Measurements from ENCODE around the gene KLHL20.
"Not testable (repeated sequence)": the region's sequence is repeated elsewhere in the genome, so short reads cannot be mapped to it uniquely, and the experiment has no call there.

Gene KLHL20

DNA sequence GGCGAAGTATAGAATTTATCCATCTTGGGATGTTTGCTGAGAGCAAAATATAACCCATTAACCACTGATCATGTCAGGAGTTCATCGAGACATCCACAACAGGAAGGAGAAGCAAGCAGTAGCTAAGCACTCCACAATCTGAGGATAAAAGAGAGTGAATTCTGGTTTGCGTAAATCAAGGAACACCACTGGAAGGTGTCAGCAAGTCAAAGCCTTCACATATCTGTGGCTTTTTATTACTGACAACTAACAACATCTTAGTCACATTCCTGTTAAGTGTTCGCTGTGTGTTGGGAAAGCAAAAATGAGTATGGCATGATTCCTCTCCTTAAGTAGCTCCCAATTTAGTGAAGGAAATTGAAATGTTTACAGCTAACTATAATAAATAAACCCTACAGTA, 65.2 kb downstream of the KLHL20 start:
- no peak for TF ChIP-seq Cebpa-rat (IDR thresholded peaks at IDR 0.05)
- Histone ChIP-seq H3K36me3 (peaks cover 90% of the 10 kb centered on the region), H4K20me1 (no peaks in the 10 kb centered on the region), H3K9ac (no peak overlapping the region), H3K4me3 (no peak overlapping the region), H3K27me3 (no peaks in the 10 kb centered on the region), H3K4me2 (no peak overlapping the region), H3K4me1 (no peaks in the 10 kb centered on the region), H3K27ac (no peak overlapping the region), H3K9me3 (no peaks in the 10 kb centered on the region)

DNA sequence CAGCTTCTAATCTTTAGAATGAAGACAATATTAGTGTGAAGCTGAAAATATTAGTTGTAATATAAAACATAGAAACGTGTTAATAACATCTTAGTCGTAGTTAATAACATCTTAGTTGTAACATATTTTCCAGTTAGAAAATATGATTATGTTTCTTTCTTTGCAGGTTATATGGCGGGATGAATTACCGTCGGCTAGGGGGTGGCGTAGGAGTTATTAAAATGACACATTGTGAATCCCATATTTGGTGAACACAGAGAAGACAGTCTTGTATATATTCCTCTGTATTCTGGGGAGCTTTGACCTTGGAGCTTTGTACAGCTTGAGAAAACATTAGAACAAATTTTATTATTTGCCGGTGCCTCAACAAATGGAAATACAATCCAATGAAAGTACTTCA, 70.2 kb downstream of the KLHL20 start:
- H3K9me3 ChIP-seq: no peaks in the 10 kb centered on the region
- no peak overlapping the region for H3K4me2 ChIP-seq
- H3K4me3 ChIP-seq: no peak overlapping the region
- H4K20me1 ChIP-seq: no peaks in the 10 kb centered on the region
- H3K36me3 ChIP-seq: peaks cover 83% of the 10 kb centered on the region
- no peaks in the 10 kb centered on the region for H3K27me3 ChIP-seq
- no peak overlapping the region for H3K9ac ChIP-seq
- no peaks in the 10 kb centered on the region for H3K4me1 ChIP-seq
- TF ChIP-seq Cebpa-rat (IDR thresholded peaks at IDR 0.05): no peak
- H3K27ac ChIP-seq: no peak overlapping the region

DNA sequence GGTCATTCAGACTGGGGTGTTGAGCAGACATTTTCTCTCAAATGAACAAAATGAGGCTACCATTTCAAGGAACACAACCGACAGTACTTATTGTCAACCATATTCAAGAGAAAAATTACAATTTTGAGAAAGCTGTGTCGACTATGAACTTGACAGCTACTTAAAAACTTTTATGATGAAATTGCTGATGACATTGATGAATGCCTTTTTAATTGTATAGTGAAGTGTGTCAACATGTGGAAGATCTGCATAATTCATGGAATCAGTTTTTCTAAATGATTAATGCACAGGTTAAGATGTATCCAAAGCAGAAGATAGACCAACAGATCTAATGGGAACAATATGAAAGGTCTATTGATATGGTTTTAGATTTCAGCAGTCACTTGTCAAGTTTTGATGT, 75.1 kb downstream of the KLHL20 start:
- TF ChIP-seq Cebpa-rat (IDR thresholded peaks at IDR 0.05): no peak
- H3K9me3 ChIP-seq: no peaks in the 10 kb centered on the region
- peaks cover 66% of the 10 kb centered on the region for H3K36me3 ChIP-seq

DNA sequence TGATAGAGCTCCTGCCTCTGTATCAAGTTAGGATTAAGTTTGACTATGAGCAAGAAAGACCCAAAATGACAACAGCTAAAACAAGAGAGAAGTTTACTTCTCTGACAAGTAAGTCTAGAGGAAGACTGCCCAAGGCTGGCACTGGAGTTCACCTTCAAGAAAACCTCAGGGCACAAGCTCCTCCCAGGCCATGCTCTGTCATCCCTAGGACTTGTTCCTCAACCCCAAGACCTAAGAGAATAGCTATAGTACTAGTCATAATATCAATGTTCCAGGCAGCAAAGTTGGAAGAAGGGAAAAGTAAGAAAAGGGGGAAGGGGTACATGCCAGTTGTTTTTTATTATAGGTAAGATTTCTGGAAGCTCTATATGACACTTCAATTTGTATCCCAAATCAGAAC, 83.3 kb downstream of the KLHL20 start:
- no peaks in the 10 kb centered on the region for H3K4me1 ChIP-seq
- peaks cover 19% of the 10 kb centered on the region for H3K9me3 ChIP-seq
- H3K27me3 ChIP-seq: no peaks in the 10 kb centered on the region
- H3K36me3 ChIP-seq: peaks cover 88% of the 10 kb centered on the region
- H3K27ac ChIP-seq: no peak overlapping the region
- no peaks in the 10 kb centered on the region for H4K20me1 ChIP-seq
- TF ChIP-seq Cebpa-rat (IDR thresholded peaks at IDR 0.05): no peak
- H3K4me3 ChIP-seq: no peak overlapping the region
- H3K4me2 ChIP-seq: no peak overlapping the region
- H3K9ac ChIP-seq: no peak overlapping the region

More for the DNA sequence above, 75.1 kb downstream of the KLHL20 start:
- Histone ChIP-seq H3K4me2 (no peak overlapping the region), H3K27ac (no peak overlapping the region), H3K9ac (no peak overlapping the region), H3K4me3 (no peak overlapping the region), H4K20me1 (no peaks in the 10 kb centered on the region), H3K4me1 (no peaks in the 10 kb centered on the region), H3K27me3 (no peaks in the 10 kb centered on the region)

DNA sequence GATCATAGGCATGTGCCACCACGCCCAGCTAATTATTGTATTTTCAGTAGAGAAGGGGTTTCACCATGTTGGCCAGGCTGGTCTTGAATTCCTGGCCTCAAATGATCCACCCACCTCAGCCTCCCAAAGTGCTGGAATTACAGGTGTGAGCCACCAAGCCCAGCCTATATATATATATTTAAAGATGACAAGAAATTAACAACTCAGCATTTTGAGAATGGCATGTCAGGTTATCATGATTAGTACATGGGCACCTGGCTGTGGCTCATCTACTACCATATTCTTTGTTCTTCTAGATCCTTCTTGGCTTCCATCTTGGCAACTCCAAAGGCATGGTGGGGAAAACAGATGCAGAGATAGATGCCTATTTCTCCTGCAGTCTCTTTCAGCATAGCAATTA, 85.2 kb downstream of the KLHL20 start:
- Histone ChIP-seq H3K9me3 (peaks cover 19% of the 10 kb centered on the region), H3K36me3 (peaks cover 97% of the 10 kb centered on the region)
- H3K9ac ChIP-seq, H3K27ac ChIP-seq, H3K4me1 ChIP-seq, H3K4me2 ChIP-seq, H4K20me1 ChIP-seq, H3K27me3 ChIP-seq, H3K4me3 ChIP-seq: not testable (repeated sequence)

DNA sequence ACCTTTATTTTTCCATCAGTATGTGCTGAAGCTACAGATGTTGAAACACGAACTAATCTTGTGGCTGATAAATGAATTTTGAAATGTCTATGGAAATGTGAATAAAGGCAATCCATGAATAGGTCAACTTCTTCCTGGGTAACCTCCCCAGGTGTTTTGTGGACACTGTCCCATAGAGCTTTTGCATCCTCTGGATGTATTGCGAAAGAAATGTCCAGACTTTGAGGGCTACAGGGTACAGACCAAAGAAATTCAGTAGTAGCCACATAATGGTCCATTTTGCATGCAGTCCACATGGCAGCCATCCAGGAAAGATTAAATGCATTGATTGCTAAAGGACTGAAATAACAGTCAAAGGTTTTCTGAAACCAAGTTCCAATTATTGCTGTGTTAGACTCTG, 88.2 kb downstream of the KLHL20 start:
- Histone ChIP-seq H3K36me3 (peaks cover 97% of the 10 kb centered on the region), H3K4me2 (no peak overlapping the region)

DNA sequence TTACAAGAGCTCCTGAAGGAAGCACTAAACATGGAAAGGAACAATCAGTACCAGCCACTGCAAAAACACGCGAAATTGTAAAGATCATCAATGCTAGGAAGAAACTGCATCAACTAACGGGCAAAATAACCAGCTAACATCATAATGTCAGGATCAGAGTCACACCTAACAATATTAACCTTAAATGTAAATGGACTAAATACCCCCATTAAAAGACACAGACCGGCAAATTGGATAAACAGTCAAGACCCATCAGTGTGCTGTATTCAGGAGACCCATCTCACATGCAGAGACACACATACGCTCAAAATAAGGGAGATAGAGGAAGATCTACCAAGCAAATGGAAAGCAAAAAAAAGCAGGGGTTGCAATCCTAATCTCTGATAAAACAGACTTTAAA, 98.9 kb downstream of the KLHL20 start:
- H3K9me3 ChIP-seq: peaks cover 45% of the 10 kb centered on the region

More for the DNA sequence above, 88.2 kb downstream of the KLHL20 start:
- H3K27ac ChIP-seq: no peak overlapping the region
- no peaks in the 10 kb centered on the region for H3K9me3 ChIP-seq
- TF ChIP-seq Cebpa-rat (IDR thresholded peaks at IDR 0.05): peak; percentile 21; the same call in 1 of the 2 replicates
- H3K9ac ChIP-seq: no peak overlapping the region
- H3K4me1 ChIP-seq: no peaks in the 10 kb centered on the region
- H3K27me3 ChIP-seq: no peaks in the 10 kb centered on the region
- H3K4me3 ChIP-seq: no peak overlapping the region
- no peaks in the 10 kb centered on the region for H4K20me1 ChIP-seq

DNA sequence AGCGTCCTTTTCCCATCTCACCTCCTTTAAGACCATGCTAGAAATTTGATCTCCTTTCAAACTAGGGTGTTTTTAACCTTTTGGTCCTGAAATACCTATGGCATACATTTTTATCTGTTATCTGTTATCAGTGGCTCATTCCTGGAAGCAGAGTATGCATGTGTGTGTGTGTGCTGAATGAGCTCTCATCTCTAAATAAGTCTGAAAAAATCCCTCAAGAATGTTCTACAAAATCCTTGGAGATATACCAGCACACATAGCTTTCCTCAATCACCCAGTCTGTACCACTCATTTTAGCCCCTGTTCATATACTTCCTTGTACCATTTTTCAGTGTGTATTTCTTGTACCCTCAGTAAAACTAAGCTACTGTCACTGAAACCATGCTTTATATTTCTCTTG, 103.7 kb downstream of the KLHL20 start:
- Histone ChIP-seq H3K27me3 (no peaks in the 10 kb centered on the region), H3K9ac (no peak overlapping the region), H3K36me3 (peaks cover 60% of the 10 kb centered on the region), H3K9me3 (peaks cover 44% of the 10 kb centered on the region), H3K4me2 (no peak overlapping the region), H4K20me1 (no peaks in the 10 kb centered on the region), H3K27ac (no peak overlapping the region), H3K4me1 (peaks cover 25% of the 10 kb centered on the region), H3K4me3 (no peak overlapping the region)
- TF ChIP-seq Cebpa-rat (IDR thresholded peaks at IDR 0.05): no peak

More for the DNA sequence above, 98.9 kb downstream of the KLHL20 start:
- H3K4me1 ChIP-seq, H3K9ac ChIP-seq, H4K20me1 ChIP-seq, H3K27ac ChIP-seq, H3K4me2 ChIP-seq, H3K4me3 ChIP-seq, H3K27me3 ChIP-seq: not testable (repeated sequence)
- peaks cover 69% of the 10 kb centered on the region for H3K36me3 ChIP-seq

DNA sequence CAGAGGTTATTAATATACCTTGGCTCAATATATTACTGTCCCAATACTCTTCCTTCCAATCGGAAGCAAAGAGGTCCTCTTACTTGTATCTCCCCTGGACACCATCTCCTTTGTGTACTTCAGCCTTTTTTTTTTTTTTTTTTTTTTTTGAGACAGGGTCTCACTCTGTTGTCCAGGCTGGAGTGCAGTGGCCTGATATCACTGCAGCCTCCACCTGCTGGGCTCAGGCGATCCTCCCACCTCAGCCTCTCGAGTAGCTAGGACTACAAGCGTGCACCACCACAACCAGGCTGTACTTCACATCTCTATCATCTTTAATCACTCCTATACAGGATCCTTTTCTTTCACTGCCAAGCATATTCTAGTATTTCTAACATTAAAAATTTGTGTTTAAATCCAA, 106.9 kb downstream of the KLHL20 start:
- Histone ChIP-seq H3K27me3 (no peaks in the 10 kb centered on the region), H3K4me1 (peaks cover 44% of the 10 kb centered on the region), H3K27ac (no peak overlapping the region), H3K36me3 (peaks cover 48% of the 10 kb centered on the region), H4K20me1 (no peaks in the 10 kb centered on the region), H3K9me3 (peaks cover 24% of the 10 kb centered on the region), H3K4me2 (peak overlapping the region; percentile 23; the same call in 1 of the 2 replicates), H3K9ac (no peak overlapping the region), H3K4me3 (no peak overlapping the region)
- TF ChIP-seq Cebpa-rat (IDR thresholded peaks at IDR 0.05): no peak

DNA sequence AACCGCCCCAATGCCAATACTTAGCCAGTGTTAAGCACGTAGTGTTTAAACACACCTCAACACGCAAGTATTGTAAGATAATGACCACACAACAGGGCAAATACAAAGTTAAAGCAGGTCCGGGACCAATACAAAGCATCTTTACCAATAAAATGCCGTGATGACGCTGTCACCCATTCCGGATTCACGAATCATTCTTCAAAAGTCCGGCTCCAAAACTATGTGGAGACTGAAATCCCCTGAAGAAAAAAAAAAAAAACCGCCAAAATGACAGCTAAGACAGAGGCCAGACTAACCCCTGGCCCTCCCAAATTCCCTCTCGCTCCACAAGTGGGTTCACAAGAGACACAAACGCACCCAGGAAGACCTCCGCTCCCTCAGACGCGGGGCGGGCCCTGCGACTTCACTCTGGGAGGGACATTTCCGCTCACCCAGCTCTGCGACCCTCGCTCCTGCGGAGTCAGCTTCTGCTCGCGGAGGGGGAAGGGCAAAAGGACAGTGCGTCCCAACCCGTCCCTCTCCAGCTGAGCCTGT, 109.1 kb downstream of the KLHL20 start:
- Histone ChIP-seq H3K27ac (peak overlapping the region; percentile 88), H3K9ac (peak overlapping the region; percentile 89), H3K27me3 (no peaks in the 10 kb centered on the region), H3K4me3 (peak overlapping the region; percentile 90), H4K20me1 (no peaks in the 10 kb centered on the region), H3K4me1 (peaks cover 49% of the 10 kb centered on the region), H3K4me2 (peak overlapping the region; percentile 95), H3K9me3 (peaks cover 6% of the 10 kb centered on the region; the same call in 1 of the 2 replicates), H3K36me3 (peaks cover 30% of the 10 kb centered on the region)
- TF ChIP-seq Cebpa-rat (IDR thresholded peaks at IDR 0.05): no peak
